ENCODE data around the gene PAPPA. TPM values are rescaled to one million over a fixed set of nuclear protein-coding genes. Genes with fewer than 3 reads are reported as not detected.

PAPPA gene
- total RNA-seq, 4 donors from 2014 or later = 0.53 to 2.3 (median 1.4) TPM

DNA sequence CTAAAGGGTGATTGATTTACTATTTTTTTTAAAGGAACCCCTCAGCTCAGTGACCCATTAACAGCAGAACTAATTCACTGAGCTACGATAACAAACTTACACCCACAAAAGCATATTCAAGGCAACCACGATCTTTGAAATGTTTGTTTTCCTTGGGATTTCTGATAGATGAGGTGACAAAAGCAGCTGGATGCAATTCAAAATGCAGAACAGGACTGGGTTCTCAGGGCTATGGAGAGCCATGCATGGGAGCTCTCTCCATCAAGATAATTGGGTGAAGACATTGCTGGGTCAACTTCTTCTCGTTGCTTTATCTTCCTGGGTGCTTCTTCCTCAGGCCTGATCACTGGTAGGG, 60.1 kb downstream of the PAPPA start:
- TF ChIP-seq POLR2AphosphoS5 (IDR thresholded peaks at IDR 0.05) (no peak), EP300 (IDR thresholded peaks at IDR 0.05) (no peak), POLR2A (IDR thresholded peaks at IDR 0.05) (no peak)
- TF ChIP-seq, protein P1, sequence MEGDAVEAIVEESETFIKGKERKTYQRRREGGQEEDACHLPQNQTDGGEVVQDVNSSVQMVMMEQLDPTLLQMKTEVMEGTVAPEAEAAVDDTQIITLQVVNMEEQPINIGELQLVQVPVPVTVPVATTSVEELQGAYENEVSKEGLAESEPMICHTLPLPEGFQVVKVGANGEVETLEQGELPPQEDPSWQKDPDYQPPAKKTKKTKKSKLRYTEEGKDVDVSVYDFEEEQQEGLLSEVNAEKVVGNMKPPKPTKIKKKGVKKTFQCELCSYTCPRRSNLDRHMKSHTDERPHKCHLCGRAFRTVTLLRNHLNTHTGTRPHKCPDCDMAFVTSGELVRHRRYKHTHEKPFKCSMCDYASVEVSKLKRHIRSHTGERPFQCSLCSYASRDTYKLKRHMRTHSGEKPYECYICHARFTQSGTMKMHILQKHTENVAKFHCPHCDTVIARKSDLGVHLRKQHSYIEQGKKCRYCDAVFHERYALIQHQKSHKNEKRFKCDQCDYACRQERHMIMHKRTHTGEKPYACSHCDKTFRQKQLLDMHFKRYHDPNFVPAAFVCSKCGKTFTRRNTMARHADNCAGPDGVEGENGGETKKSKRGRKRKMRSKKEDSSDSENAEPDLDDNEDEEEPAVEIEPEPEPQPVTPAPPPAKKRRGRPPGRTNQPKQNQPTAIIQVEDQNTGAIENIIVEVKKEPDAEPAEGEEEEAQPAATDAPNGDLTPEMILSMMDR (IDR thresholded peaks at IDR 0.05) = no peak
- DNase-seq (ENCODE audit: low spot score in 2 of 2) = no peak
- no peak overlapping the region for H3K27ac ChIP-seq
- no peaks in the 10 kb centered on the region for H3K9me3 ChIP-seq
- no peaks in the 10 kb centered on the region for H3K27me3 ChIP-seq
- H3K4me3 ChIP-seq = no peak overlapping the region
- H3K4me1 ChIP-seq = no peaks in the 10 kb centered on the region
- H3K36me3 ChIP-seq = no peaks in the 10 kb centered on the region
- WGBS = 65% methylated on average over 3 of the region's 3 CpGs

DNA sequence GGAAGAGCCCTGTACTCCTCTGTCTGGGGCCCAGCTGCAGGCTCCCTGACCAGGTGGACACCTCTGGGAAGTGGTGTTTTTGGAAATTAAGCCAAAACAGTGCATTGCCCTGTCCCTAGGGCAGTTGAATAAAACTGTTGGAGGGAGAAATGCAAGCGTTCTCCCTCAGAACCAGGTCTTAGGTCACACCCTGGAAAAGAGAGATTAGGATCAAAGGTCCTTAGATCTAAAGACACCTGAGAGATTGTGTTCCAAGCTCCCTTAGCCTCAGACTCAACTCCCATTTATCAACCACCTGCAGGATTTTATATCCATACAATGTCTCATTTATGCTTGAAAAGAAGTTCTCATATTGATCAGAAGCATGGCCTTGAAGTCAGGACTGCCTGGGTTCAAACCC, 64.8 kb downstream of the PAPPA start:
- H3K4me3 ChIP-seq = no peak overlapping the region
- no peaks in the 10 kb centered on the region for H3K4me1 ChIP-seq
- no peak for DNase-seq (ENCODE audit: low spot score in 2 of 2)
- H3K27ac ChIP-seq = no peak overlapping the region
- no peaks in the 10 kb centered on the region for H3K27me3 ChIP-seq
- H3K9me3 ChIP-seq = no peaks in the 10 kb centered on the region
- TF ChIP-seq EP300 (IDR thresholded peaks at IDR 0.05) = no peak
- TF ChIP-seq POLR2AphosphoS5 (IDR thresholded peaks at IDR 0.05) = no peak
- TF ChIP-seq, protein P1 (IDR thresholded peaks at IDR 0.05) = no peak
- TF ChIP-seq POLR2A (IDR thresholded peaks at IDR 0.05) = no peak
- WGBS = 55% methylated on average over 1 of the region's 1 CpG
- no peaks in the 10 kb centered on the region for H3K36me3 ChIP-seq

DNA sequence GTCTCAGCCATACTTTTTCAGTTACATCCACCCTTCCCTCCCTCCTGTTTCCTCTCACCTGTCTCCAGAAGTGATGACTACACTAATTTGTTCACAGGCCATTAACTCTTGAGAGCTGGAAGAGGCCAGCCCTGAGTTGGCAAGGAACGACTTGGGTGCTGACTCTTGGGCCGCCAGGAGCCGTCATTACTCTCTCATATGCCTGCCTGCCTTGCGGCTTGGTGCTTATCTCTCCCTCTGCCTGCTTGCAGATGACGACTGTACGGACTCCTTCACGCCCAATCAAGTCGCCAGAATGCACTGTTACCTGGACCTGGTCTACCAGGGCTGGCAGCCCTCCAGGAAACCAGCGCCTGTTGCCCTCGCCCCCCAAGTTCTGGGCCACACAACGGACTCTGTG, 66.1 kb downstream of the PAPPA start:
- TF ChIP-seq POLR2AphosphoS5 (IDR thresholded peaks at IDR 0.05) (no peak), POLR2A (IDR thresholded peaks at IDR 0.05) (no peak)
- Histone ChIP-seq H3K27ac (no peak overlapping the region), H3K9me3 (no peaks in the 10 kb centered on the region), H3K4me1 (no peaks in the 10 kb centered on the region), H3K4me3 (no peak overlapping the region), H3K36me3 (no peaks in the 10 kb centered on the region), H3K27me3 (no peaks in the 10 kb centered on the region)
- 89% methylated on average over 11 of the region's 11 CpGs for WGBS
- no peak for DNase-seq (ENCODE audit: low spot score in 2 of 2)

DNA sequence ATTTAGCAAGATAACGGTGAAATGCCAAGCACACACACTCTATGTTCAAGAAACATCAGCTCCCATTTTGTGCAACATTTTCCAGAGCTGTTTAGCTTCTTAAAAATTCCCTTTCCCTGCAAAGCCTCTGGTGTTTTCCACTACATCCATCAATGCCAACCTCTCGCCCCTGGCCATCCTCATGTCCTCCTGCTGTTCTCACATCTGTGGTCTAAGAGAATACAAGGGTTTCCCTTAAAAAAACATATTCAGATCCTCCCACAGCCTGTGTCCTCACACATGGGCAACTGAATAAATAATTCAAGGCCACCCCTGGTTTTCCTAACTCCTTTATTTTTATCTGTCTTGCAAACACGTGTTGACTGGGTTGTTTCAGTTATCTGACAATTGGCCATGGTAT, 70.3 kb downstream of the PAPPA start:
- Histone ChIP-seq H3K4me3 (no peak overlapping the region), H3K27me3 (no peaks in the 10 kb centered on the region), H3K36me3 (no peaks in the 10 kb centered on the region), H3K27ac (no peak overlapping the region), H3K4me1 (no peaks in the 10 kb centered on the region), H3K9me3 (no peaks in the 10 kb centered on the region)
- TF ChIP-seq EP300 (IDR thresholded peaks at IDR 0.05) (no peak), POLR2A (IDR thresholded peaks at IDR 0.05) (no peak), POLR2AphosphoS5 (IDR thresholded peaks at IDR 0.05) (no peak)
- TF ChIP-seq, protein P1 (IDR thresholded peaks at IDR 0.05) = no peak
- 69% methylated on average over 3 of the region's 3 CpGs for WGBS
- no peak for DNase-seq (ENCODE audit: low spot score in 2 of 2)

DNA sequence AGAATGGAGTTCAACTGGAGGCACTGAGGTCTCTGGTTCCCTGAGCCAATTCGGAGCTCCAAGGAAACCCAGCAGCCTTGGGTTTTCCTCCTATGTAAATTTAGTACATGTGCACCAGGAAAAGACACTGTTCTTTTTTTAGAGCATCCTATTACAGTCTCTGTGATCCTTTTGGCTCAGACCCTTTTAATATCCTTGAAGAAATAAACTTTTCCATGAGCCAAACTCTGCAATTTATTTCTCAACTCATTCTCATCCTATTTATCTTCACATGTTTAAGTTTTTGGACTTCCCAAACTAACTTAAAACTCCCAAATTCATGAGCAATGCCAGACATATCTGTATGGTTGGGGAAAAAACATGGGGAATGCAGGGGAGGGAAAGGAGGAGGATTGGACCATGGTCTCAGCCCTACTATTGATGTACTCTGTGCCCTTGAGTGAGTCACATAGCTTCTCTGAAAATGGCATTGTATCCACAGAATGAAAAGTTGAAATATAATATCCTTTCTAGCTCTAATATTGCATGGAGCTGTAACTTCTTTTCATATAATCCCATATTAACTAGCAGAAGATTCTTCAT, 76.6 kb downstream of the PAPPA start:
- no peaks in the 10 kb centered on the region for H3K9me3 ChIP-seq
- no peaks in the 10 kb centered on the region for H3K27me3 ChIP-seq
- no peaks in the 10 kb centered on the region for H3K36me3 ChIP-seq
- H3K4me1 ChIP-seq = no peaks in the 10 kb centered on the region
- H3K4me3 ChIP-seq = no peak overlapping the region
- no peak overlapping the region for H3K27ac ChIP-seq
- DNase-seq (ENCODE audit: low spot score in 2 of 2) = no peak
- WGBS = 26% methylated on average over 1 of the region's 1 CpG
- no peak for TF ChIP-seq EP300 (IDR thresholded peaks at IDR 0.05)
- TF ChIP-seq POLR2AphosphoS5 (IDR thresholded peaks at IDR 0.05) = no peak
- TF ChIP-seq, protein P1 (IDR thresholded peaks at IDR 0.05) = no peak
- TF ChIP-seq POLR2A (IDR thresholded peaks at IDR 0.05) = no peak

All from suprapubic skin (tissue), 4 donors.